GM18498 (cell line): ENCODE measurements around the gene HSPG2.

Experiments used
- ATAC-seq: cut with Tn5 transposase; IDR thresholded peaks from one replicate; pipeline ENCODE4 v1.9.1; 2021; ENCODE audit warnings: mild to moderate bottlenecking, moderate library complexity; ENCODE audit not compliant: unreplicated experiment

The HSPG2 gene

GRCh38 chr1:21901473-21901847 lies 35.6 kb downstream of the HSPG2 start:
- no peak for ATAC-seq

- ATAC-seq = no peak
Measured at GRCh38 chr1:21900766-21901472, 36.2 kb downstream of the HSPG2 start.

DNA sequence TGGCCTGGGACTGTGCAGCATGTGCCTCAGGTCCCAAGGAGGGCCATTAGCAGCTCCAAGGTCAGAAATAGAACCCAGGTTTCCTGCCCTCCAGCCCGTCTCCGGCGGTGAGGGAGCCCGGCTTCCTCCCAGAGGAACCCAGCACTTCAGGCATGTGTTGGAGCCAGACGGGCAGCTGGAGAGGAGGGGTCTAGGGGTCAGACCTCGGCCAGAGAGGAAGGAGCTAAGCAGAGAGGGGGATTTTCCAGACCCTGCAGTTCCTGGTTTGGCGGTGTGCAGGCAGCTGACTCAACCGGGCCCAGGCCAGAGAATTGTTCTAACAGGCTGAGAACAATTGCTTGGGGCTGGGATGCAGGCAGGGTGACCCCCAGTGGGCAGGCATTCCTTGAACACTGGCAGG lies 37.1 kb downstream of the HSPG2 start:
- ATAC-seq = no peak

GRCh38 chr1:21899267-21899810 lies 37.8 kb downstream of the HSPG2 start:
- ATAC-seq = no peak

- ATAC-seq = no peak
Measured at GRCh38 chr1:21898326-21899200, 38.5 kb downstream of the HSPG2 start.

DNA sequence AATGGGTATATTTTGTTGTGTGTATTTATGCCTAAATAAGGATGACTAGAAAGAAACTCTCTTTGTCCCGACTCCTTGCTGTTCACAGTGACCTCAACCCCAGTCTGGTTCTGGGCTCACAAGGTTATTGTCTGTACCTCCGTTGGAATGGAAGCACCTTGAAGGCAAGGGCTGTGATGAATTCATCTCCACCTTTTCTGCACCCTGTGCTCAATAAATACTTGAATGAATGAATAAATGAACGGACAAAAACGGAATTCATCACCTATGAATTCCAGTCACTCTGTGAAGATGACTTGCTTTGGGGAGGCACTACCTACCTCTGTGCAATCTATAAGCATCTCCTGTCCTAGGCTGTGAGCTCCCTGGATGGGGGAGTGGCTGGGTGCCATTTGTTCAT lies 39.3 kb downstream of the HSPG2 start:
- ATAC-seq = no peak

- ATAC-seq = no peak
Measured at GRCh38 chr1:21896652-21897532, 40.2 kb downstream of the HSPG2 start.

DNA sequence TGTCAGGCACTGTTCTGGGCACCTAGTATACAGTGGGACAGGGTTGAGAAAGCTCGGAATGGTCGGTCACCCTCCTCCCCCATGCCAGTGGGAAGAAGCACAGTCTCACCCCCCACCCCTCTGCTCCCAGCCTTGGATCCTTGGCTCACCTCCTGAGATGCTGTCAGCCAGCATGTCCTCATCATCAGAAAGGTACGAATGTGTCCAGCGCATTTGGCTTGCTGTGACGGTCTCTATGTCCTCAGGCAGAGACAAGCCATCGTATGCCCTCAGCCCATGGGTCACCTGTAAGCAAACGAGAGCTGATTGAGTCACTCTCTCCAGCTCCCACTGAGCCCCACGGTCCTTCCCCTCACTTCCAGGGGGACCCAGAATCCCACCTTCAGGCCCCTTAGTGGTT lies 41.1 kb downstream of the HSPG2 start:
- ATAC-seq = no peak

DNA sequence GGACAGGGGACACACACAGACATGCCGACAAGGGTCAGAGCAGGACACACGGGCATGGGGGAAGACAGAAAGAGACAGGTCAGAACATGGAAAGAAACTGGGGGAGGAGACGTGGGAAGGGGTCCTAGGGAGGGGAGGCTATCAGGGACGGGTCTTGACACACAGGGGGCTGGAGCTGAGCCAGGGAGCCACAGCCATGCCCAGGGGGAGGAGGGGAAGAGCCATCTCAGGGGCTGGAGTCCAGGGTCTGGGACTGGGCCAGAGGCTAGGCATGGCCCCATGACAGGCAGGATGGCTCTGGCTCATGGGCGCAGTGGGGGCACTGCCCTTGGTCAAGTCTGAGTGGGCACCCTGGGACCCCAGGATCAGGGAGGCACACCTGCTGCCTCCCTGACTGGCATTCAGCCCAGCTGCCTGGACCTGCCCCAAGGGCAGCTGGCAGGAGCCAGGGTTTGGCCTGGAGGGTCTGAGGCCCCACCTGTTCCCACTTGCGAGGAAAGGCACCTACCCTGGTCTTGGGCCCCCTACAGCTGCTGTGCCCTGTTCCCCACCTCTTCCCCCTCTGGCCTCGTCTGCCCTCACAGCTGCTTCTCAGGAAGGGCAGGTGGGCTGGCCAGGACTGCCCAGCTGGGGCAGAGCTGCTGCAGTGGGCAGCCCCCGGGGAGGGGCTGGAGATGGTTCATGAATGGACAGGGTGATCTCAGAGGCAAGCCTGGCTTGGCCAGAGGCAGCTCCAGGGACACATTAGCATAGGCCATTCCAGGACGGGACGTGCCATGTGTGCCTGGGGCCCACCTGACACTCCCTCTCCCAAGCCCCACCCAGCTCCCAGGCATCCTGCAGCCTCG lies 42.9 kb downstream of the HSPG2 start:
- ATAC-seq = no peak

DNA sequence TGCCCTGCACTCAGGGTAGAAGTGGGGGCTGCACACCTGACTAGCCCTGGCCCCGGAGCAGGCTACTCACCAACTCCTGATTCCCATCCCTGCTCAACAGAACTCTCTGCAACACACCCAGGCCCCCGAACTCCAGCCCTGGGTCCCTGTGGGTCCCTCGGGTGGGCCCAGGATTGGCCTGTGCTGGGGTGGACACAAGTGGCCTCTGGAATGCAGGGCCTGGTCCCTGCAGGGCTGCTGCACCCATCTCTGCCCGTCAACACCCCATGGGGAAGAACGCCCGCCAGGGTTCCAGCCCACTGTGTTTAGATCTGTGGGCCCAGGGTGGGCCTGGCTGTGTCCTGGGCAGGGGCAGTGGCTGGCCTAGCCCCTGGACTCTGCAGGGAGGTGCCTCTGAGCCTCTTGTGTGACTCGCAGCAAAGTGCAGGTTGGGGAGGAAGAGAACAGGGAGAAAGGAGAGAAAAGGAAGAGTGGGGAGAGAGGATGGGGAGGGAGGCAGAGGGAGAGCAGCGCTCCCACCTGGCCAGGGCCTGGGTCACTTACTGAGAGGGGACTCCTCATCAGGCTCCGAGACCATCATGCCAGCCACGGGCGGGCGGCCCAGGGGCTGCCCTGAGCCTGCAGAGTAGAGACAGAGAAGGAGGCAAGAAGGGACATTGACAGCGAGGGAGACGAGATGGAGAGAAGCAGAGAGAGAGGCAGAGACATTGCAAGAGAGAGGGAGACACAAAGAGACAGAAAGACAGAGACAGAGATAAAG lies 43.9 kb downstream of the HSPG2 start:
- no peak for ATAC-seq

- ATAC-seq = no peak
Measured at GRCh38 chr1:21891621-21892479, 45.3 kb downstream of the HSPG2 start.

DNA sequence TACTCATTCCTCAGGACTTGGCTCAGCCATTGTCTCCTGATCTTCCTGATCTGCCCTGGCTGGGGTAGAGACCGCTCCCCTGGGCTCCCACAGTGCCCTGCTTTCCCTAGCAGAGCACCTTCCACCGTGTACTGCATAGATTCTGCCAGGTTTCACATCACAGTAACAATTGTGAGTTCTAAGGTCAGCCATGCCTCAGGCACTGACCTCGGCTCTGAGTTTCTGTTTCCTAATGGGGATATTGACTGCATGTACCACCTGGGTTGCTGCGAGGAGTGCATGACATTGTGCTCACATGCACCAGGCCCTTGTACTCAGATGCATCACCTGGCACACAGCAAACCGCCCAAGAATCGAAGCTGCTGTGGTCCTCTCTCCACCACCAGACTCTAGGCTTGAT lies 46.0 kb downstream of the HSPG2 start:
- no peak for ATAC-seq

- no peak for ATAC-seq
Measured at GRCh38 chr1:21888500-21888899, 48.6 kb downstream of the HSPG2 start.

GRCh38 chr1:21887796-21888195 lies 49.3 kb downstream of the HSPG2 start:
- no peak for ATAC-seq

- ATAC-seq = no peak
Measured at GRCh38 chr1:21887216-21887736, 49.8 kb downstream of the HSPG2 start.

- no peak for ATAC-seq
Measured at GRCh38 chr1:21886486-21887215, 50.5 kb downstream of the HSPG2 start.

GRCh38 chr1:21885236-21886037 lies 51.7 kb downstream of the HSPG2 start:
- no peak for ATAC-seq
